HepG2 (cell line): ENCODE measurements around the gene SLC39A10. TPM values are rescaled to one million over a fixed set of nuclear protein-coding genes. Genes with fewer than 3 reads are reported as not detected.

Experiments used
- ATAC-seq: fragments of 200-7000 bp; cut with Tn5 transposase; 3 replicates; pipeline ENCODE4 v1.9.1; 2020; ENCODE audit warnings: mild to moderate bottlenecking, moderate library complexity
- BruUV-seq: library from RNA; stranded (reverse); fragments of 400-500 nt; replicated peaks from 2 replicates; lab custom pipeline; 2021; lab: Mats Ljungman, UMichigan
- CTCF ChIA-PET: fragments of 300-600 bp; formaldehyde crosslinking; extraction: SDS; loops from one replicate; lab custom pipeline; 2021; ENCODE audit warnings: low total read pairs, inconsistent platforms, low intra/inter-chr PET ratio; lab: Yijun Ruan, JAX
- POLR2A ChIA-PET: fragments of 350-600 bp; sonication (Branson Sonifier 250); formaldehyde crosslinking; loops from one replicate; lab custom pipeline; 2020; ENCODE audit warnings: antibody characterized with exemption, inconsistent platforms; lab: Yijun Ruan, JAX
- DNase-seq: peaks from one replicate; pipeline ENCODE4 v3.0.0-alpha.2; 2015; ENCODE audit warnings: low spot score
- FAIRE-seq: peaks from 3 replicates; lab custom pipeline; 2011; peaks lifted over from hg19 to GRCh38; lab: Jason Lieb, UNC
- H2AFZ ChIP-seq: one replicate; pipeline ENCODE4 v1.6.1; 2011; ENCODE audit warnings: low read length, inconsistent platforms
- H3K27ac ChIP-seq: fragments of 300-600 bp; 3 replicates; pipeline ENCODE4 v1.8.0; 2011; ENCODE audit warnings: mixed run types, mild to moderate bottlenecking, mixed read lengths, low read length, inconsistent platforms; ENCODE audit not compliant: insufficient read depth; ENCODE audit errors: extremely low read length
- H3K27me3 ChIP-seq, 2 experiments: fragments of 200-600 bp in 1 of 2; 2 replicates in 1 of 2; 3 replicates in 1 of 2; pipeline versions ENCODE4 v1.6.0 to v1.8.0; 2011; ENCODE audit warnings: low read length in 2 of 2, mild to moderate bottlenecking in 2 of 2, moderate library complexity in 2 of 2, inconsistent platforms in 1 of 2; ENCODE audit not compliant: insufficient read depth in 2 of 2, control insufficient read depth in 1 of 2
- H3K36me3 ChIP-seq, 2 experiments: fragments of 200-600 bp in 1 of 2; replicated peaks in 1 of 2; 2 replicates in 1 of 2; 3 replicates in 1 of 2; pipeline versions ENCODE4 v1.5.1 to v1.8.0; 2011; ENCODE audit warnings: low read length in 2 of 2, inconsistent platforms in 1 of 2; ENCODE audit not compliant: insufficient read depth in 2 of 2, control insufficient read depth in 1 of 2
- H3K4me1 ChIP-seq: 2 replicates; pipeline ENCODE4 v1.5.1; 2012; ENCODE audit warnings: low read length, inconsistent platforms; ENCODE audit not compliant: insufficient read depth
- H3K4me2 ChIP-seq: 2 replicates; pipeline ENCODE4 v1.6.0; 2011; ENCODE audit warnings: low read depth, low read length, inconsistent platforms
- H3K4me3 ChIP-seq, 3 experiments: fragments of 200-600 bp in 1 of 3; sonication (generic), shearing (Covaris generic) in 1 of 3; replicated peaks in 1 of 3; 2 replicates each; pipeline ENCODE4 v1.5.1; 2011 to 2016; ENCODE audit warnings: low read length in 3 of 3, inconsistent platforms in 2 of 3, low read depth in 2 of 3, mild to moderate bottlenecking in 2 of 3, control low read depth in 1 of 3, mixed read lengths in 1 of 3; ENCODE audit not compliant: insufficient read depth in 1 of 3
- H3K79me2 ChIP-seq: one replicate; pipeline ENCODE4 v1.6.1; 2011; ENCODE audit warnings: low read length, inconsistent platforms; ENCODE audit not compliant: insufficient read depth
- H3K9ac ChIP-seq: 2 replicates; pipeline ENCODE4 v1.6.0; 2011; ENCODE audit warnings: mild to moderate bottlenecking, low read depth, low read length, inconsistent platforms; ENCODE audit not compliant: insufficient read depth
- H3K9me3 ChIP-seq: 2 replicates; pipeline ENCODE4 v1.5.1; 2012; ENCODE audit warnings: mild to moderate bottlenecking, low read length
- H4K20me1 ChIP-seq: 2 replicates; pipeline ENCODE4 v1.6.0; 2011; ENCODE audit warnings: inconsistent platforms, mild to moderate bottlenecking, low read length, moderate library complexity; ENCODE audit not compliant: insufficient read depth
- CHD2 ChIP-seq: IDR thresholded peaks from 2 replicates; pipeline ENCODE4 v1.6.1; 2011; ENCODE audit warnings: low read depth, low read length, improper control_type of control experiment
- NFE2L2 ChIP-seq: fragments of 150-350 bp; IDR thresholded peaks from 2 replicates; pipeline ENCODE4 v1.6.1; 2014; ENCODE audit warnings: low read length
- PAF1 ChIP-seq: IDR thresholded peaks from 2 replicates; pipeline ENCODE4 v1.6.1; 2016; ENCODE audit warnings: missing genetic modification reagents, missing compliant biosample characterization
- SALL2 ChIP-seq: sonication (generic); formaldehyde crosslinking; IDR thresholded peaks from 2 replicates; pipeline ENCODE4 v1.8.1; 2023; ENCODE audit warnings: mild to moderate bottlenecking, missing genetic modification reagents, inconsistent platforms
- THAP9 ChIP-seq: sonication (generic); formaldehyde crosslinking; IDR thresholded peaks from 2 replicates; pipeline ENCODE4; 2020; ENCODE audit warnings: missing genetic modification reagents, mild to moderate bottlenecking, borderline replicate concordance
- ZNF292 ChIP-seq: sonication (generic); formaldehyde crosslinking; IDR thresholded peaks from 2 replicates; pipeline ENCODE4 v1.8.1; 2022; ENCODE audit warnings: mild to moderate bottlenecking, low read depth, missing genetic modification reagents, borderline replicate concordance
- ZNF773 ChIP-seq: sonication (generic); formaldehyde crosslinking; IDR thresholded peaks from 2 replicates; pipeline ENCODE4 v1.4.0; 2020; ENCODE audit warnings: missing genetic modification reagents, borderline replicate concordance
- ZNF777 ChIP-seq: sonication (generic); formaldehyde crosslinking; IDR thresholded peaks from 2 replicates; pipeline ENCODE4 v1.4.0; 2020; ENCODE audit warnings: missing genetic modification reagents
- WGBS: methylation state at CpG from one replicate; pipeline ENCODE4 v1.1.6; 2017; ENCODE audit warnings: low lambda C conversion rate; 5-methylcytosine and 5-hydroxymethylcytosine counted together
- in situ Hi-C: cut with HindIII; loops from 2 replicates; pipeline ENCODE4 v1.10.0; 2017; ENCODE audit warnings: low pct_unique_long_range_greater_than_20kb; ENCODE audit not compliant: extremely low pct_ligation_motif_present
- intact Hi-C: fragments of 100-400 bp; cut with micrococcal nuclease; formaldehyde crosslinking; loops from one replicate; pipeline ENCODE4 v1.10.0; 2022; ENCODE audit not compliant: unreplicated experiment
- polyA plus RNA-seq, 8 experiments: library from polyadenylated mRNA; depleted of rRNA in 3 of 8; stranded (reverse) in 7 of 8; unstranded in 1 of 8; fragments of >200 nt; fragmentation: Illumina TruSeq in 4 of 8; extraction: Trizol in 4 of 8; gene quantifications; 2 replicates each; pipeline versions ENCODE4 v1.2.1 to v1.2.3, GENCODE V29; 2011 to 2016; ENCODE audit warnings: low read depth in 4 of 8, missing spikeins in 1 of 8, mixed read lengths in 1 of 8; ENCODE audit not compliant: insufficient read depth in 1 of 8
- total RNA-seq, 5 experiments: library from RNA; depleted of rRNA; stranded (reverse); fragments of >200 nt; fragmentation: Illumina TruSeq; extraction: Trizol; gene quantifications; 2 replicates each; pipeline ENCODE4 v1.2.3, GENCODE V29; 2016; ENCODE audit warnings: low read depth in 1 of 5

SLC39A10 gene
- total and polyA plus RNA-seq, 2 of the 13 experiments (the other 11 are each of a cell fraction or from before 2014, with no cell fraction given) = 13.2 to 21.0 TPM

- ATAC-seq = peak; percentile 50; the same call in 2 of the 3 replicates
- TF ChIP-seq ZNF773 (CRISPR knock-in tag) (no peak), CHD2 (no peak), NFE2L2 (no peak), SALL2 (CRISPR knock-in tag) (no peak), ZNF777 (CRISPR knock-in tag) (no peak), PAF1 (CRISPR knock-in tag) (no peak), ZNF292 (CRISPR knock-in tag) (no peak), THAP9 (CRISPR knock-in tag) (no peak)
Observed at GRCh38 chr2:195646424-195646823, 10.6 kb upstream of the SLC39A10 start.

More at GRCh38 chr2:195646424-195646823, 10.6 kb upstream of the SLC39A10 start:
- no peak overlapping the region for H2AFZ ChIP-seq
- no peak for FAIRE-seq
- no peak overlapping the region for H3K4me2 ChIP-seq
- no peaks in the 10 kb centered on the region for H3K4me1 ChIP-seq
- no peak overlapping the region for H3K27ac ChIP-seq
- no peak overlapping the region for H3K9ac ChIP-seq
- 6% methylated on average over 9 of the region's 9 CpGs for WGBS
- peaks cover 0 to 13% of the 10 kb centered on the region in 2 experiments; a peak in 2 of 5 replicates for H3K27me3 ChIP-seq
- POLR2A ChIA-PET = interaction anchor here (1.5 kb wide), 1 partner anchor 10 kb away, joined by 5 read pairs; the partner anchor contains the start of gene SLC39A10
- no peak for DNase-seq
- CTCF ChIA-PET = no interaction called here
- intact Hi-C loops (no loop called here), in situ Hi-C loops (no loop called here)
- H3K4me3 ChIP-seq = no peak overlapping the region
- no peaks in the 10 kb centered on the region for H3K79me2 ChIP-seq
- no peaks in the 10 kb centered on the region for H4K20me1 ChIP-seq
- no TSS peak for BruUV-seq
- no peaks in the 10 kb centered on the region for H3K36me3 ChIP-seq
- H3K9me3 ChIP-seq = no peaks in the 10 kb centered on the region
